Measurements from ENCODE around the gene SDK1. TPM values are rescaled to one million over a fixed set of nuclear protein-coding genes. Genes with fewer than 3 reads are reported as not detected.

The SDK1 gene
- total RNA-seq, 2 experiments from 2014 or later, result 0.25 to 0.78 TPM

- no peak for TF ChIP-seq CTCF (IDR thresholded peaks at IDR 0.05)
- DNase-seq (no peak), ATAC-seq (no peak)
- Mint-ChIP-seq H3K4me1 (ENCODE audit: low read depth) (no peaks in the 10 kb centered on the region), H3K4me3 (no peak overlapping the region), H3K36me3 (ENCODE audit: low read depth) (no peaks in the 10 kb centered on the region), H3K27ac (no peak overlapping the region), H3K9me3 (no peaks in the 10 kb centered on the region), H3K27me3 (peaks cover 1% of the 10 kb centered on the region)
- intact Hi-C loops (cut with micrococcal nuclease), result no loop called here
- CTCF ChIA-PET, result no interaction called here
- POLR2A ChIA-PET, result no interaction called here
Observed at GRCh38 chr7:3594901-3595300, 293.8 kb downstream of the SDK1 start.

GRCh38 chr7:3598854-3599253 lies 297.8 kb downstream of the SDK1 start:
- Mint-ChIP-seq H3K4me3 (no peak overlapping the region), H3K27ac (no peak overlapping the region), H3K4me1 (ENCODE audit: low read depth) (no peaks in the 10 kb centered on the region), H3K27me3 (peaks cover 1% of the 10 kb centered on the region), H3K9me3 (no peaks in the 10 kb centered on the region), H3K36me3 (ENCODE audit: low read depth) (no peaks in the 10 kb centered on the region)
- ATAC-seq, result no peak
- intact Hi-C loops (cut with micrococcal nuclease), result no loop called here
- TF ChIP-seq CTCF (IDR thresholded peaks at IDR 0.05), result no peak
- POLR2A ChIA-PET, result no interaction called here
- no peak for DNase-seq
- CTCF ChIA-PET, result no interaction called here

- Mint-ChIP-seq H3K36me3 (ENCODE audit: low read depth) (no peaks in the 10 kb centered on the region), H3K9me3 (no peaks in the 10 kb centered on the region), H3K4me1 (ENCODE audit: low read depth) (no peaks in the 10 kb centered on the region), H3K27ac (no peak overlapping the region), H3K27me3 (peaks cover 6% of the 10 kb centered on the region), H3K4me3 (no peak overlapping the region)
- TF ChIP-seq CTCF (IDR thresholded peaks at IDR 0.05), result no peak
- ATAC-seq (no peak), DNase-seq (no peak)
- CTCF ChIA-PET, result interaction anchor here (1.3 kb wide), 1 partner anchor 14 kb away, joined by 3 read pairs; no protein-coding TSS in a partner anchor
- POLR2A ChIA-PET, result no interaction called here
- intact Hi-C loops (cut with micrococcal nuclease), result no loop called here
Observed at GRCh38 chr7:3605222-3605621, 304.2 kb downstream of the SDK1 start.

GRCh38 chr7:3606436-3606835 lies 305.4 kb downstream of the SDK1 start:
- DNase-seq, result no peak
- Mint-ChIP-seq H3K4me3 (no peak overlapping the region), H3K9me3 (no peaks in the 10 kb centered on the region), H3K36me3 (ENCODE audit: low read depth) (no peaks in the 10 kb centered on the region), H3K4me1 (ENCODE audit: low read depth) (no peaks in the 10 kb centered on the region), H3K27me3 (peaks cover 10% of the 10 kb centered on the region), H3K27ac (no peak overlapping the region)
- CTCF ChIA-PET, result interaction anchor here (1.3 kb wide), 1 partner anchor 15 kb away, joined by 3 read pairs; no protein-coding TSS in a partner anchor
- no peak for TF ChIP-seq CTCF (IDR thresholded peaks at IDR 0.05)
- intact Hi-C loops (cut with micrococcal nuclease), result no loop called here
- POLR2A ChIA-PET, result no interaction called here
- ATAC-seq, result no peak

GRCh38 chr7:3607847-3608246 lies 306.8 kb downstream of the SDK1 start:
- no peaks in the 10 kb centered on the region for H3K4me1 Mint-ChIP-seq (ENCODE audit: low read depth)
- no peak for TF ChIP-seq CTCF (IDR thresholded peaks at IDR 0.05)

More at GRCh38 chr7:3607847-3608246, 306.8 kb downstream of the SDK1 start:
- Mint-ChIP-seq H3K27me3 (peaks cover 10% of the 10 kb centered on the region), H3K9me3 (no peaks in the 10 kb centered on the region), H3K36me3 (ENCODE audit: low read depth) (no peaks in the 10 kb centered on the region), H3K27ac (no peak overlapping the region), H3K4me3 (no peak overlapping the region)
- ChIA-PET POLR2A (no interaction called here), CTCF (interaction anchor here (1.0 to 1.3 kb wide), 2 partner anchors 10 to 65 kb away, joined by 3 read pairs; no protein-coding TSS in a partner anchor)
- intact Hi-C loops (cut with micrococcal nuclease), result no loop called here
- no peak for ATAC-seq
- DNase-seq, result no peak

Data from activated CD8-positive, alpha-beta T cell treated with anti-CD3 and anti-CD28 coated beads for 36 hours (primary cell).